Measurements from ENCODE around the gene ZNF319.

DNA sequence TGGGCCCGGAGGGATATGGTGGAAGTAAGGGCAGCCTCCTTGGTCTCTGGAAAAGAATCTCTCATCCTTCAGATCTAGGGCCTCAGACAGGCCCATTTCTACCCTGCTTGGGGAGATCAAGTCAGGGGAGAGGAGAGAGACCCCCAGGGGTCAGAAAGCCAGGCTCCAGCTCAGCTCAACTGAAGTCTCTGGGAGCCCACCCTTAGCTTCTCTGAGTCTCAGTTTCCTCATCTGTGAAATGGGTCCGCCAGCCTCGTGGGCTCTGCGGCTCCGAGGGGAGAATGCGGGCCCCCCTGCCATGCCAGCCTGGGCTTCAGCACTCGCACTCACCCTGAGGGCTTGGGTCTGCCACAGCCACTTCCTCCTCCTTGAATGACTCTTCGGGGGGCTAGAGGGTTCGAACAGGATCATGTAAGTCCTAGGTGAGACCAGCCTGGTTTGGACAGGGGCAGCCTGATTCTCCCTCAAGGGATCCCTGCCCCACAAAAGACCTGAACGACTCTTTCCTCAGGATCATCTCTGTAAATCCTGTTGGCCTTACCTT, 36.2 kb downstream of the ZNF319 start:
- TF ChIP-seq EP300 (IDR thresholded peaks at IDR 0.05), result no peak
- TF ChIP-seq, protein P1, sequence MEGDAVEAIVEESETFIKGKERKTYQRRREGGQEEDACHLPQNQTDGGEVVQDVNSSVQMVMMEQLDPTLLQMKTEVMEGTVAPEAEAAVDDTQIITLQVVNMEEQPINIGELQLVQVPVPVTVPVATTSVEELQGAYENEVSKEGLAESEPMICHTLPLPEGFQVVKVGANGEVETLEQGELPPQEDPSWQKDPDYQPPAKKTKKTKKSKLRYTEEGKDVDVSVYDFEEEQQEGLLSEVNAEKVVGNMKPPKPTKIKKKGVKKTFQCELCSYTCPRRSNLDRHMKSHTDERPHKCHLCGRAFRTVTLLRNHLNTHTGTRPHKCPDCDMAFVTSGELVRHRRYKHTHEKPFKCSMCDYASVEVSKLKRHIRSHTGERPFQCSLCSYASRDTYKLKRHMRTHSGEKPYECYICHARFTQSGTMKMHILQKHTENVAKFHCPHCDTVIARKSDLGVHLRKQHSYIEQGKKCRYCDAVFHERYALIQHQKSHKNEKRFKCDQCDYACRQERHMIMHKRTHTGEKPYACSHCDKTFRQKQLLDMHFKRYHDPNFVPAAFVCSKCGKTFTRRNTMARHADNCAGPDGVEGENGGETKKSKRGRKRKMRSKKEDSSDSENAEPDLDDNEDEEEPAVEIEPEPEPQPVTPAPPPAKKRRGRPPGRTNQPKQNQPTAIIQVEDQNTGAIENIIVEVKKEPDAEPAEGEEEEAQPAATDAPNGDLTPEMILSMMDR (IDR thresholded peaks at IDR 0.05), result no peak
- TF ChIP-seq POLR2AphosphoS5 (IDR thresholded peaks at IDR 0.05), result no peak

Data from stomach (tissue), 4 donors.